ENCODE measurements around the gene RPS19BP1.
A peak's percentile ranks its signal among the peaks of the same experiment; 100 is the strongest.
"Not testable (repeated sequence)": the region's sequence is repeated elsewhere in the genome, so short reads cannot be mapped to it uniquely, and the experiment has no call there.

Gene RPS19BP1

DNA sequence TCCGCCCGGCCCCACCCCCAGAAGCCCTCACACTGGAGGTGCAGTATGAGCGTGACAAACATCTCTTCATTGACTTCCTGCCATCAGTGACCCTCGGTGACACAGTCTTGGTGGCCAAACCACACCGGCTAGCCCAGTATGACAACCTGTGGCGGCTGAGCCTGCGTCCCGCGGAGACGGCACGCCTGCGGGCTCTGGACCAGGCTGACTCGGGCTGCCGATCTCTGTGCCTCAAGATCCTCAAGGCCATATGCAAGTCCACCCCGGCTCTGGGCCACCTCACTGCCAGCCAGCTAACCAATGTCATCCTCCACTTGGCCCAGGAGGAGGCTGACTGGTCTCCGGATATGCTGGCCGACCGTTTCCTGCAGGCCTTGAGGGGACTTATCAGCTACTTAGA lies 18.8 kb downstream of the RPS19BP1 start:
- DNase-seq (ENCODE audit: low read depth) = no peak

DNA sequence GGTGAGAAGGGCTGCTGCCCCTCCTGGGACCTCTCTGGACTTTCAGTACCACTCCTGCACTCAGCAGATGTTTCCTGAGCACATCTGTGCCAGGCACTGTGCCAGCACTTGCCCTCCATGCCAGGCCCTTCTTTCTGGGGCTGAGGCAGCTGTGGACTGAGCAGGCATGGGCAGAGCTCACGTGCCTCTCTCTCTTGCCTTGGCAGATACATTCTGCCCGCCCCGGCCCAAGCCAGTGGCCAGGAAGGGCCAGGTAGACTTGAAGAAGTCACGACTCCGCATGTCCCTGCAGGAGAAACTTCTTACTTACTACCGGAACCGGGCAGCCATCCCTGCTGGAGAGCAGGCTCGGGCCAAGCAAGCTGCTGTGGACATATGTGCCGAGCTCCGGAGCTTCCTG lies 20.5 kb downstream of the RPS19BP1 start:
- DNase-seq (ENCODE audit: low read depth) = no peak

- no peak for DNase-seq (ENCODE audit: low read depth)
Measured at GRCh38 chr22:39511226-39511625, 21.3 kb downstream of the RPS19BP1 start.

DNA sequence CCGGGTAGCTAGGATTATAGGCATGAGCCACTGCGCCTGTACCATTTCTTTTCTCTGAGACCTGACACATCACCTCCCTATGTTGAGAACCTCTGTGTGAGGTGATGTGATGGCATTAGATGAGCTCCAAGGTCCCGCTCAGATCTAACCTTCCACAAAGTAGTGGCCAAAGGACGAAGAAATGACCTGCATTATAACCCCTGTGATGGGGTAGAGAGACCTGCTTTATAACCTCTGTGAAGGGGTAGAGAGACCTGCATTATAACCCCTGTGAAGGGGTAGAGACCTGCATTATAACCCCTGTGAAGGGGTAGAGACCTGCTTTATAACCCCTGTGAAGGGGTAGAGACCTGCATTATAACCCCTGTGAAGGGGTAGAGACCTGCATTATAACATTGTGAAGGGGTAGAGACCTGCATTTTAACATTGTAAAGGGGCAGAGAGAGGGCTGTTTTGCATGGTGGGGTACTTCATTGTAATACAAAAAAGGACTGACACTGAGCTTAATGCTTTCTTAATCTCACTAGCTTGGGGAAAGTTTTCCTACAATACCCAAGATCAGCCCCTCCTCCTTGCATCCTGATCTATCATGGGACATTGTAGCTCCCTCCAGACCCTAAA lies 21.9 kb downstream of the RPS19BP1 start:
- DNase-seq (ENCODE audit: low read depth) = no peak

GRCh38 chr22:39508393-39508792 lies 24.2 kb downstream of the RPS19BP1 start:
- no peak for DNase-seq (ENCODE audit: low read depth)

DNA sequence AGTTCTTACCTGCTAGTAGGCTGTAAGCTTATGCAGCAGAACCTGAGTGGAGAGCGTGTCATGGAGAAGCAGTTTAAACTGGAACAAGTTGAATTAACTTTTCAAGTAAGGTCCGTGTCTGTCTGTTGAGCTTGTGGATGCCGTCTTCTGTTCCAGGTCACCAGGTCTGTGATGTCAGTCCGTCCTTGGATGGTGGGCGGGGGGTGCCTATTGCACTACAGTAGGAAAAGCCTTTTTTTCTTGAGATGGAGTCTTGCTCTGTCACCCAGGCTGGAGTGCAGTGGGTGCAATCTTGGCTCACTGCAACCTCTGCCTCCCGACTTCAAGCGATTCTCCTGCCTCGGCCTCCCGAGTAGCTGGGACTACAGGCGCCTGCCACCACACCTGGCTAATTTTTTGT lies 25.5 kb downstream of the RPS19BP1 start:
- not testable (repeated sequence) for DNase-seq (ENCODE audit: low read depth)

DNA sequence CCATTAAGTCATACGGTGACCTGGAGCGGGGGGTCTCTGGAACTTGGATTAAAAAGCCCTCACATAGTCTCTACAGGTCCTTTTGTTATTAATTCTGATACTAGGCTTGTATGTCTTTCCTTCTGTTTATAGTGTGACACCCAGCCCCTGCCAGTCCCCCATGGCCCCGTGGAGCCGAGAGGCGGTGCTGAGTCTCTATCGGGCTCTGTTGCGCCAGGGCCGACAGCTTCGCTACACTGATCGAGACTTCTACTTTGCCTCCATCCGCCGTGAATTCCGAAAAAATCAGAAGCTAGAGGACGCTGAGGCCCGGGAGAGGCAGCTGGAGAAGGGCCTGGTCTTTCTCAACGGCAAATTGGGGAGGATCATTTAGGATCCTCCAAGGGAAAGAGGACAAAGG lies 28.5 kb downstream of the RPS19BP1 start:
- DNase-seq (ENCODE audit: low read depth) = no peak

DNA sequence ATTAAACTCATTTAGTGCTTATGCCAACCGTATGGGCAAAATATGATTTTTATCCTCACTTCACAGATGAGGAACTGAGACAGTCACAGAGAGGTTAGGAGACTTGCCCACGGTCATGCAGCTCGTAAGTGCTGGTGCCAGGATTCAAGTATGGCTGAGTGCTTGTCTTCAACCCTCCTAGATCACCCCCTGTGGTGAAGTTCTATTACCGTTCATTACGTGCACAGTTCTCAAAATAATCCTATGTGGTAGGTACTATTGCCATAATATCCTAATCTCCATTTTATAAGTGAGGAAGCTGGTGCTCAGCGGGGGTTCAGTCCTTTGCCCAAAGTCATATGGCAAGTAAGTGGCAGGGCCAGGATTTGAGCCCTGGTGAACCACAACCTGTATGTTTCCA lies 28.9 kb downstream of the RPS19BP1 start:
- no peak for DNase-seq (ENCODE audit: low read depth)

GRCh38 chr22:39502789-39503409 lies 29.6 kb downstream of the RPS19BP1 start:
- no peak for DNase-seq (ENCODE audit: low read depth)

- DNase-seq (ENCODE audit: low read depth) = peak; percentile 91
Measured at GRCh38 chr22:39502109-39502788, 30.3 kb downstream of the RPS19BP1 start, which contains the start of gene MIEF1. Gene MIEF1, plus strand, starts transcription at chr22:39502290. Its CDS starts 9,005 bp downstream, at chr22:39511295.

GRCh38 chr22:39501644-39502108 lies 30.9 kb downstream of the RPS19BP1 start:
- DNase-seq (ENCODE audit: low read depth) = no peak

- no peak for DNase-seq (ENCODE audit: low read depth)
Measured at GRCh38 chr22:39500101-39500500, 32.4 kb downstream of the RPS19BP1 start.

- DNase-seq (ENCODE audit: low read depth) = no peak
Measured at GRCh38 chr22:39498802-39499201, 33.7 kb downstream of the RPS19BP1 start.

DNA sequence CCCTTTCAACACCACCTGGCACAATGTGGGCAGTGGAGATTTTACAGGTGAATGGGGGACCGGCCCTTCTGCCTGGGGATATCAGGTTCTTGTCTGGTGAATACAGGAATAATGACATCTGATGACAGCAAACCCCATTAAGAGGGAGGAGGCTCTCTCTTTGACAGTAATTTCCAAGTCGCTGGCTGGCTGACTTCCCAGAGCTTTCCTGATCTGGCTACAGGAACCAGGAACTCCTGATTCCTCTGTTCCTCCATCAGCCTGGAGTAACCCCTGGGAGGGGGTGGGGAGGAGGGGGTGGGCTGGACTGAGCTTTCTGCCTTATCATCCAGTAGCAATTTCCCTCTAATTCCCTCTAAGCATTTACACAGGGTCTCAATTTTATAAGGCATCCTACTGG lies 34.2 kb downstream of the RPS19BP1 start:
- DNase-seq (ENCODE audit: low read depth) = no peak

DNA sequence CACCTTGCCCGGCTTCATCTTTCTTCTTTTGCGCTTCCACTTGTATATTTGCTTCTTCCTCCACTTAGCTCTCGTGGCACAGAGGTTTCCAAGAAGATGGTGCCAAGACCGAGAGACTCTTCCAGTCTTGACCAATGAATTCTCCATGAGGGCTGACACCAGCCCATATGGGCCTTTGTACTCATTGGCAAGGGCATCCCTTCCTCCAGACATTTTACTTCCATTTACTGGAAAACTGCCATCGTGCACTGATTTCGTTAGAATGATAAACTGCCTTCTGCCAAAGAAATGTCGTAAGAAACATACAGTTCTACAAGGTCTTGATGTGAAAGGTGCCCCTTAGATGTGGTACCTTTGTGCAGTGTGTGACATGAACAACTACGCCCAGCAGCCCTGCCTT lies 35.1 kb downstream of the RPS19BP1 start:
- DNase-seq (ENCODE audit: low read depth) = no peak

DNA sequence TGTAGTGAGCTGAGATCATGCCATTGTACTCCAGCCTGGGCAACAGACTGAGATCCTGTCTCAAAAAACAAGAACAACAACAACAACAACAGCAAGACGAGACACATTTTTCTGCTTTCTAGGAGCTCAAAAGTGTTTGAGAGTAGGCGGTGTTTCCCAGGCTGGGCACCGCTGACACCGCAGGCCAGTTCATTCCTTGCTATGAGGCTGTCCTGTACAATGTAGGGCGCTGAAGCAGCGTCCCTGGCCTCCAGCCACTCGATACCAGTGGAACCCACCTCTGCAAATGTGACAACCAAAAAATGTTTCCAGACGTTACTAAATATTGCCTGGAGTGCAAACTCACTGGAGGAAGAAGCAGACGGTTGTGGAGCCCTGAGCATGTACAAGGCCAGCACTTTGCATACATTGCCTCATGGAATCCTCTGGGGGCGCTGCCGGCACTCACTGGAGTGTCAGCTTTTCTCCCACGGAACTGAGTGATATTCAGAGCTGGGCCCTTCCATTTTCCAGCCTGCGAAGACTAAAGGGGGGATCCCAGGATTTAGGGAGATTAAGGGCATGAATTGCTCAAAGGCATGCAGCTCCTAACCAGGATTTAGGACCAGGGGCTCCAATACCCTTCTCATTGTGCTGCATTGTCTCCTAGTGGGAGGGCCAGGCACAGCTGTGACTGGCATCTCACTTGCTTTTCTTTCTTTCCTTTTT lies 36.3 kb downstream of the RPS19BP1 start:
- peak; percentile 40 for DNase-seq (ENCODE audit: low read depth)

- no peak for DNase-seq (ENCODE audit: low read depth)
Measured at GRCh38 chr22:39494471-39495120, 38.0 kb downstream of the RPS19BP1 start.

- DNase-seq (ENCODE audit: low read depth) = no peak
Measured at GRCh38 chr22:39493759-39494158, 38.8 kb downstream of the RPS19BP1 start.

DNA sequence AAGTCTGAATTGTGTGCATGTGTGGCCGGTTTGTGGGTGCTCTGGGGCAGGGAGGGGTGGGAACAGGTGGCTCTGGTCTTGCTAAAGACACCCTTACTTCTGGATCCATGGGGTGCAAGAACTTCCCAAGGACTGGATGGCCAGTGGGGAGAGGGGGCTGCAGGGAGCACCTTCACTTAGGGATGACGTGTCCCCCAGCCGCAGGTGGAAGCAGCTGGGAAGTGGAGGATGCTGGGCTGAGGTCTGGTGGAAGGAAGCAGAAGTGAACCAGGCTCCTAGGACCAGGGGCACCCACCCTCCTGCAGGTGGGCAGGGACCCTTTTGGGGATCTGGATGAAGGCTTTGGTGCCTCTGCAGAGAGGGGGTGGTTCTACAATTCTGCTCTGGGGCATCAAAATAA lies 40.4 kb downstream of the RPS19BP1 start:
- no peak for DNase-seq (ENCODE audit: low read depth)

DNA sequence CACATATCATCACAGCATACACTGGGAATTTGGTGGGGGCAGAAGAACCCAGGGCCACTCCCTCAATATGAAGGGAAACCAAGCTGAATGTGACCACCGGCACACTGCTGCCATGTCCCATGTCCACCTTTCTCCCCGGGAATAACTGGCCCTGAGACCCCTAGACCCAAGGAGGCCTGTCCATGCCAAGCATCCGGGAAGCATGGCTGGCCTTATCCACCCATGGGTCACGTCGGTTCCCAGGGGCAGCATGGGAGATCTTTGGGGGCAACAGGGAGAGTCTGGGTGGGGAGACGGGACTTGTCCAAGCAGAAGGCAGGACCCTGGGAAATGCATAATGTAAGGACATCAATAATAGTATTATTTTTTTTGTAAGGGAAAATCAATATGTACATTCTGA lies 40.9 kb downstream of the RPS19BP1 start:
- no peak for DNase-seq (ENCODE audit: low read depth)

- no peak for DNase-seq (ENCODE audit: low read depth)
Measured at GRCh38 chr22:39490966-39491680, 41.4 kb downstream of the RPS19BP1 start.
